Keratinocyte (primary cell): ENCODE data around the gene BCAS3.

ENCODE experiments used
- CTCF ChIP-seq, 3 experiments: IDR thresholded peaks in 1 of 3; conservative IDR thresholded peaks in 1 of 3; optimal IDR thresholded peaks in 1 of 3; 2 replicates in 2 of 3; 3 replicates in 1 of 3; pipeline versions ENCODE3 to v1.5.1; 2011; ENCODE audit warnings: low read length in 3 of 3, mild to moderate bottlenecking in 3 of 3, moderate library complexity in 2 of 3, control low read depth in 1 of 3, inconsistent platforms in 1 of 3; ENCODE audit not compliant: insufficient read depth in 2 of 3; ENCODE audit errors: extremely low read depth in 1 of 3
- EZH2 ChIP-seq: IDR thresholded peaks from one replicate; pipeline ENCODE4 v1.6.1; 2012; ENCODE audit warnings: inconsistent platforms, mild to moderate bottlenecking, low read length, moderate library complexity

GRCh38 chr17:61029181-61029580, 351.5 kb downstream of the BCAS3 start:
- TF ChIP-seq EZH2, result no peak
- TF ChIP-seq CTCF (optimal IDR thresholded peaks at IDR 0.05 in 1 of 3, IDR thresholded peaks at IDR 0.05 in 1 of 3, conservative IDR thresholded peaks at IDR 0.05 in 1 of 3; ENCODE audit: extremely low read depth in 1 of 3, insufficient read depth in 2 of 3, low read length in 3 of 3), result no peak
